Liver (tissue), 9 donors: ENCODE data around the gene NCAM1. TPM values are rescaled to one million over a fixed set of nuclear protein-coding genes. Genes with fewer than 3 reads are reported as not detected.

ENCODE experiments used
- DNase-seq: peaks from one replicate; pipeline ENCODE4 v3.0.0-alpha.2; 2017; ENCODE audit warnings: low spot score
- H3K27ac ChIP-seq, 2 donors: one replicate each; pipeline ENCODE4 v1.7.0; 2013; ENCODE audit warnings: inconsistent platforms in 2 of 2, low read length in 2 of 2, control low read depth in 1 of 2, low read depth in 1 of 2, mild to moderate bottlenecking in 1 of 2
- H3K27me3 ChIP-seq, 4 donors: one replicate each; pipeline versions ENCODE4 v1.6.1 to v1.7.0; 2013; ENCODE audit warnings: low read length in 3 of 4, inconsistent platforms in 1 of 4, mild to moderate bottlenecking in 1 of 4, moderate library complexity in 1 of 4; ENCODE audit not compliant: control insufficient read depth in 4 of 4, insufficient read depth in 4 of 4
- H3K36me3 ChIP-seq, 4 donors: one replicate each; pipeline versions ENCODE4 v1.6.1 to v1.7.0; 2013; ENCODE audit warnings: low read length in 3 of 4, mild to moderate bottlenecking in 3 of 4, low read depth in 1 of 4, moderate library complexity in 1 of 4; ENCODE audit not compliant: control insufficient read depth in 4 of 4, insufficient read depth in 3 of 4
- H3K4me1 ChIP-seq, 4 donors: one replicate each; pipeline versions ENCODE4 v1.6.1 to v1.7.0; 2013; ENCODE audit warnings: low read length in 3 of 4, mild to moderate bottlenecking in 3 of 4, moderate library complexity in 1 of 4; ENCODE audit not compliant: control insufficient read depth in 4 of 4, insufficient read depth in 4 of 4
- H3K4me3 ChIP-seq, 3 donors: one replicate each; pipeline versions ENCODE4 v1.6.1 to v1.7.0; 2013; ENCODE audit warnings: low read length in 3 of 3, control low read depth in 1 of 3, low read depth in 1 of 3, mild to moderate bottlenecking in 1 of 3
- H3K9ac ChIP-seq, 2 donors: one replicate each; pipeline ENCODE4 v1.7.0; 2013; ENCODE audit warnings: low read length in 2 of 2, mild to moderate bottlenecking in 2 of 2, moderate library complexity in 2 of 2, control low read depth in 1 of 2, low read depth in 1 of 2
- H3K9me3 ChIP-seq, 4 donors: one replicate each; pipeline versions ENCODE4 v1.6.1 to v1.7.0; 2013; ENCODE audit warnings: low read length in 3 of 4; ENCODE audit not compliant: control insufficient read depth in 4 of 4
- CTCF ChIP-seq: fragments of 150-350 bp; IDR thresholded peaks from 2 replicates; pipeline ENCODE4 v1.5.1; 2017; ENCODE audit warnings: improper control_type of control experiment, low read depth, low read length; ENCODE audit not compliant: missing input control
- EGR1 ChIP-seq, 2 donors: IDR thresholded peaks; 2 replicates each; pipeline ENCODE4 v1.6.1; 2016 to 2018; ENCODE audit warnings: antibody characterized with exemption in 2 of 2, low read depth in 2 of 2
- GABPA ChIP-seq, 2 donors: IDR thresholded peaks in 1 of 2; conservative IDR thresholded peaks in 1 of 2; 2 replicates each; pipeline ENCODE4 v1.6.1; 2016; ENCODE audit warnings: antibody characterized with exemption in 2 of 2, mild to moderate bottlenecking in 1 of 2, moderate library complexity in 1 of 2
- HNF4A ChIP-seq, 2 donors: conservative IDR thresholded peaks; 2 replicates each; pipeline ENCODE4 v1.6.1; 2016; ENCODE audit warnings: antibody characterized with exemption in 2 of 2, mild to moderate bottlenecking in 2 of 2
- HNF4G ChIP-seq: IDR thresholded peaks from 2 replicates; pipeline ENCODE4 v1.6.1; 2016; ENCODE audit warnings: antibody characterized with exemption
- NR2F2 ChIP-seq: IDR thresholded peaks from 2 replicates; pipeline ENCODE4 v1.6.1; 2016; ENCODE audit warnings: antibody characterized with exemption
- RAD21 ChIP-seq, 2 donors: IDR thresholded peaks; 2 replicates each; pipeline ENCODE4 v1.6.1; 2016; ENCODE audit warnings: antibody characterized with exemption in 2 of 2, mild to moderate bottlenecking in 2 of 2
- RXRA ChIP-seq, 2 donors: IDR thresholded peaks; 2 replicates each; pipeline ENCODE4 v1.6.1; 2017 to 2018; ENCODE audit warnings: antibody characterized with exemption in 2 of 2, mild to moderate bottlenecking in 1 of 2
- SP1 ChIP-seq: IDR thresholded peaks from 2 replicates; pipeline ENCODE4 v1.6.1; 2018; ENCODE audit warnings: antibody characterized with exemption, mild to moderate bottlenecking
- TAF1 ChIP-seq: conservative IDR thresholded peaks from 2 replicates; pipeline ENCODE4 v1.6.1; 2016; ENCODE audit warnings: antibody characterized with exemption, mild to moderate bottlenecking
- YY1 ChIP-seq: IDR thresholded peaks from 2 replicates; pipeline ENCODE4 v1.6.1; 2016; ENCODE audit warnings: antibody characterized with exemption, mild to moderate bottlenecking
- WGBS: extraction: QIAGEN DNeasy Blood & Tissue Kit; methylation state at CpG from one replicate; pipeline ENCODE4 v1.1.7; 2013; 5-methylcytosine and 5-hydroxymethylcytosine counted together
- polyA plus RNA-seq, 2 donors: library from polyadenylated mRNA; stranded (reverse) in 1 of 2; unstranded in 1 of 2; fragments of 200-250 nt in 1 of 2; fragments of >200 nt in 1 of 2; fragmentation: Nextera tagmentation in 1 of 2; extraction: Ambion mirVana in 1 of 2; gene quantifications; one replicate each; pipeline versions ENCODE4 v1.2.1 to v1.2.3, GENCODE V29; 2013 to 2015
- total RNA-seq, 2 donors: library from RNA; depleted of rRNA; stranded (reverse); fragments of >200 nt; gene quantifications; one replicate each; pipeline ENCODE4 v1.2.3, GENCODE V29; 2014
- TF ChIP-seq, protein P1 (sequence below): IDR thresholded peaks from 2 replicates; pipeline ENCODE4 v1.6.1; 2016; ENCODE audit warnings: antibody characterized with exemption
- TF ChIP-seq, protein P2 (sequence below): IDR thresholded peaks from 2 replicates; pipeline ENCODE4 v1.6.1; 2016; ENCODE audit warnings: antibody characterized with exemption
- TF ChIP-seq, protein P3 (sequence below): IDR thresholded peaks from 2 replicates; pipeline ENCODE4 v1.6.1; 2016; ENCODE audit warnings: antibody characterized with exemption, mild to moderate bottlenecking
- TF ChIP-seq, protein P4 (sequence below): IDR thresholded peaks from 2 replicates; pipeline ENCODE4 v1.6.1; 2016; ENCODE audit warnings: antibody characterized with exemption
- donor health status: healthy.
- donor health status: healthy.
- donor health status: healthy.
- donor health status: healthy.
- donor health status: healthy.

The NCAM1 gene
- total and polyA plus RNA-seq, 4 donors = 0.65 to 2.1 (median 0.88) TPM

DNA sequence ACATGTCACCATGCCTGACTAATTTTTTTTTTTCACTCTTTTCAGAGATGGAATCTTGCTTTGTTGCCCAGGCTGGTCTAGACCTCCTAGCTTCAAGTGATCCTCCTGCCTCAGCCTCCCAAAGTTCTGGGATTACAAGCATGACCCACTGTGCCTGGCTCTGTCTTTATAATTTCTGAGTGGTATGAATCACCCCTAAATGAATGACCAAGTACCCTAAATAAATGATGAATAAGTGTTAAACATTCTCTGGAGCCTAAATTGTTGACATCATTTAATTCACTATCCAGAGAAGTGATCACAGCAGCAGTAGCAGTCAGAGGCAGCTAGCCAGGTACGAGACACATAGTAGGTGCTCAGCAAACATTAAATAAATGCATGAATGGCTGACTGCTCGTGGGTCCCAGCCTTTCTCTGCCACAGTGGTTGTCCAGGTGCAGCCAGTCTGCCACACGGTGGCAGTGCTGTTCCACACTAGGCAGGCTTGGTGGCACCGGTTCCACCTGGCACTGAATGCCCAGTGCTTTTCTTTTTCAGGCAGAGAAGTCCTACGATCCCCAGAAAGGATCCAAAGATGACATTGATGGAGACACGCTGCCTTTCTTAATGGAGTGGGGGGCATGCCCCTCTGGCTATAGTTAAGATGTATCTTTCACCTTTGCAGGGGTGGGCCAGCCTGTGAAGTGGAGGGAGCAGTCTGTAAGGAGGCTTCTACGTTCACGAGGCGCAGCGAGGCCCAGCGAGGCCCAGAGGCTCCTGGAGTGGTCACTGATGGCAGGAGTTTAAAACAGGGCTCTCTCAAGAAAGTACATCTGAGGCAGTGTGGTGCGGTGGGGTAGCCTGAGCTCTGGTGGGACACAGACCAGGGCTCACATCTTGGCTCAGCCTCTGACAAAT lies 344.5 kb downstream of the NCAM1 start:
- Histone ChIP-seq H3K27ac (no peak overlapping the region), H3K9ac (no peak overlapping the region), H3K4me1 (no peaks in the 10 kb centered on the region), H3K27me3 (no peaks in the 10 kb centered on the region), H3K9me3 (no peaks in the 10 kb centered on the region), H3K36me3 (no peaks in the 10 kb centered on the region), H3K4me3 (no peak overlapping the region)
- WGBS = 45% methylated on average over 12 of the region's 12 CpGs
- DNase-seq = peak; percentile 71
- TF ChIP-seq RAD21 (IDR thresholded peaks at IDR 0.05) (peak; percentile 98 to 99), RXRA (IDR thresholded peaks at IDR 0.05) (no peak), CTCF (peak; percentile 96)

DNA sequence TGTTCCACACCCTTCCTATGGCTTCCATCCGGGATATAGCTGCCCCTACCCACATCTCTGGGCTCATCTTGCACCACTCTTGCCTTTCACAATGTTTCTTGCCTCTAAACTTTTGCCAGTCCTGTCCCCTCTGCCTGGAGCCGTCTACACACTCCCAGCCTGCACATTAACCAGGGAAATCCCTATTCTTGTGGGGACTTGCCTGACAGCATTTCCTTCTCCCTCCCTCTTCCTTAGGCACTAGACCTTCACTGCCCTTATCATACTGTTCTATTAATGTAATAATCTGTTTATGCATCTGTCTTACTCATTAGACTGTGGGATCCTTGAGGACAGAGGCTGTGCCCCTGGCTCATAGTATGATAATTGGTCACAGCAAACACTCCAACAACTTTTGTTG lies 347.4 kb downstream of the NCAM1 start:
- peaks cover 0 to under 1% (median 0%) of the 10 kb centered on the region in 4 donors for H3K4me1 ChIP-seq
- no peaks in the 10 kb centered on the region for H3K9me3 ChIP-seq
- H3K4me3 ChIP-seq = no peak overlapping the region
- no peak overlapping the region for H3K9ac ChIP-seq
- no peak for TF ChIP-seq HNF4G
- TF ChIP-seq SP1 = no peak
- no peak for TF ChIP-seq RAD21 (IDR thresholded peaks at IDR 0.05)
- 82% methylated on average over 2 of the region's 2 CpGs for WGBS
- H3K27me3 ChIP-seq = no peaks in the 10 kb centered on the region
- no peak for DNase-seq
- no peak overlapping the region for H3K27ac ChIP-seq
- no peaks in the 10 kb centered on the region for H3K36me3 ChIP-seq

DNA sequence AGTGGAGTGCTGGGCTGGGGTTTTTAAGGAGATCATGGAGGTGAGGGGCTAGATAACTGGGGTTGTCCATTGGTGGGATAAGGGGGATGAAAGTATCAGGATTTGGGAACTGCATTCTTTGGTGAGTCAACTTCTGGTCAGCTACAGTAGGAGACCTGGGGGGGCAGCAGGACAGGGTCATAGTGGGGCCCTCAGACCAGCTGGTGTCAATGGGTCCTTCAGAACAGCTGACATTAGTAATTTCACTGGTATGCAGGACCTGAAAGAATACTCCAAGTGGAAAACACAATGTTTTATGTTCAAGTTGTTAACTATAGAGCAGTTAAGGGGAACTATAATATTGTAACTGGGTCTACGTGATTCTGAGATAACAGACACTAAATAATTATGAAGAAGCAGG lies 350.3 kb downstream of the NCAM1 start:
- no peak for DNase-seq
- Histone ChIP-seq H3K9ac (no peak overlapping the region), H3K27ac (no peak overlapping the region), H3K27me3 (no peaks in the 10 kb centered on the region), H3K4me3 (no peak overlapping the region), H3K9me3 (no peaks in the 10 kb centered on the region), H3K36me3 (no peaks in the 10 kb centered on the region), H3K4me1 (peaks cover 0 to 18% (median 12%) of the 10 kb centered on the region in 4 donors)
- TF ChIP-seq HNF4G = no peak
- TF ChIP-seq, protein P1, sequence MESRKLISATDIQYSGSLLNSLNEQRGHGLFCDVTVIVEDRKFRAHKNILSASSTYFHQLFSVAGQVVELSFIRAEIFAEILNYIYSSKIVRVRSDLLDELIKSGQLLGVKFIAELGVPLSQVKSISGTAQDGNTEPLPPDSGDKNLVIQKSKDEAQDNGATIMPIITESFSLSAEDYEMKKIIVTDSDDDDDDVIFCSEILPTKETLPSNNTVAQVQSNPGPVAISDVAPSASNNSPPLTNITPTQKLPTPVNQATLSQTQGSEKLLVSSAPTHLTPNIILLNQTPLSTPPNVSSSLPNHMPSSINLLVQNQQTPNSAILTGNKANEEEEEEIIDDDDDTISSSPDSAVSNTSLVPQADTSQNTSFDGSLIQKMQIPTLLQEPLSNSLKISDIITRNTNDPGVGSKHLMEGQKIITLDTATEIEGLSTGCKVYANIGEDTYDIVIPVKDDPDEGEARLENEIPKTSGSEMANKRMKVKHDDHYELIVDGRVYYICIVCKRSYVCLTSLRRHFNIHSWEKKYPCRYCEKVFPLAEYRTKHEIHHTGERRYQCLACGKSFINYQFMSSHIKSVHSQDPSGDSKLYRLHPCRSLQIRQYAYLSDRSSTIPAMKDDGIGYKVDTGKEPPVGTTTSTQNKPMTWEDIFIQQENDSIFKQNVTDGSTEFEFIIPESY = no peak
- no peak for TF ChIP-seq RAD21 (IDR thresholded peaks at IDR 0.05)
- TF ChIP-seq EGR1 (IDR thresholded peaks at IDR 0.05; ENCODE audit: low read depth in 2 of 2) = no peak
- no peak for TF ChIP-seq TAF1
- TF ChIP-seq, protein P2, sequence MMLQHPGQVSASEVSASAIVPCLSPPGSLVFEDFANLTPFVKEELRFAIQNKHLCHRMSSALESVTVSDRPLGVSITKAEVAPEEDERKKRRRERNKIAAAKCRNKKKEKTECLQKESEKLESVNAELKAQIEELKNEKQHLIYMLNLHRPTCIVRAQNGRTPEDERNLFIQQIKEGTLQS = no peak
- TF ChIP-seq SP1 = no peak
- TF ChIP-seq HNF4A (conservative IDR thresholded peaks at IDR 0.05) = no peak
- TF ChIP-seq YY1 = no peak
- TF ChIP-seq, protein P3, sequence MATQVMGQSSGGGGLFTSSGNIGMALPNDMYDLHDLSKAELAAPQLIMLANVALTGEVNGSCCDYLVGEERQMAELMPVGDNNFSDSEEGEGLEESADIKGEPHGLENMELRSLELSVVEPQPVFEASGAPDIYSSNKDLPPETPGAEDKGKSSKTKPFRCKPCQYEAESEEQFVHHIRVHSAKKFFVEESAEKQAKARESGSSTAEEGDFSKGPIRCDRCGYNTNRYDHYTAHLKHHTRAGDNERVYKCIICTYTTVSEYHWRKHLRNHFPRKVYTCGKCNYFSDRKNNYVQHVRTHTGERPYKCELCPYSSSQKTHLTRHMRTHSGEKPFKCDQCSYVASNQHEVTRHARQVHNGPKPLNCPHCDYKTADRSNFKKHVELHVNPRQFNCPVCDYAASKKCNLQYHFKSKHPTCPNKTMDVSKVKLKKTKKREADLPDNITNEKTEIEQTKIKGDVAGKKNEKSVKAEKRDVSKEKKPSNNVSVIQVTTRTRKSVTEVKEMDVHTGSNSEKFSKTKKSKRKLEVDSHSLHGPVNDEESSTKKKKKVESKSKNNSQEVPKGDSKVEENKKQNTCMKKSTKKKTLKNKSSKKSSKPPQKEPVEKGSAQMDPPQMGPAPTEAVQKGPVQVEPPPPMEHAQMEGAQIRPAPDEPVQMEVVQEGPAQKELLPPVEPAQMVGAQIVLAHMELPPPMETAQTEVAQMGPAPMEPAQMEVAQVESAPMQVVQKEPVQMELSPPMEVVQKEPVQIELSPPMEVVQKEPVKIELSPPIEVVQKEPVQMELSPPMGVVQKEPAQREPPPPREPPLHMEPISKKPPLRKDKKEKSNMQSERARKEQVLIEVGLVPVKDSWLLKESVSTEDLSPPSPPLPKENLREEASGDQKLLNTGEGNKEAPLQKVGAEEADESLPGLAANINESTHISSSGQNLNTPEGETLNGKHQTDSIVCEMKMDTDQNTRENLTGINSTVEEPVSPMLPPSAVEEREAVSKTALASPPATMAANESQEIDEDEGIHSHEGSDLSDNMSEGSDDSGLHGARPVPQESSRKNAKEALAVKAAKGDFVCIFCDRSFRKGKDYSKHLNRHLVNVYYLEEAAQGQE = no peak
- no peak for TF ChIP-seq RXRA (IDR thresholded peaks at IDR 0.05)
- no peak for TF ChIP-seq NR2F2
- TF ChIP-seq CTCF = no peak
- TF ChIP-seq GABPA (IDR thresholded peaks at IDR 0.05 in 1 of 2, conservative IDR thresholded peaks at IDR 0.05 in 1 of 2) = no peak
- TF ChIP-seq, protein P4, sequence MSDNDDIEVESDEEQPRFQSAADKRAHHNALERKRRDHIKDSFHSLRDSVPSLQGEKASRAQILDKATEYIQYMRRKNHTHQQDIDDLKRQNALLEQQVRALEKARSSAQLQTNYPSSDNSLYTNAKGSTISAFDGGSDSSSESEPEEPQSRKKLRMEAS = no peak
- WGBS = 86% methylated on average over 1 of the region's 1 CpG
